Ureter (tissue), 1 donor: ENCODE data around the gene COL15A1. TPM values are rescaled to one million over a fixed set of nuclear protein-coding genes. Genes with fewer than 3 reads are reported as not detected.

Experiments used
- DNase-seq: peaks from one replicate; pipeline ENCODE4 v3.0.0-alpha.2; 2020; ENCODE audit warnings: low spot score
- total RNA-seq: library from RNA; stranded (reverse); gene quantifications from one replicate; pipeline ENCODE4 v1.2.4, GENCODE V29; 2023
- donor health status: DM: yes; HTN: yes; CAD: no.

The COL15A1 gene
- total RNA-seq, 1 donor from 2014 or later = 63.2 TPM

- no peak for DNase-seq
Observed at GRCh38 chr9:99056886-99057664, 113.4 kb downstream of the COL15A1 start.

- DNase-seq = no peak
Observed at GRCh38 chr9:99057665-99058625, 114.2 kb downstream of the COL15A1 start.

- DNase-seq = no peak
Observed at GRCh38 chr9:99058964-99059921, 115.5 kb downstream of the COL15A1 start.

- no peak for DNase-seq
Observed at GRCh38 chr9:99060621-99061020, 116.9 kb downstream of the COL15A1 start.

GRCh38 chr9:99062549-99062948, 118.8 kb downstream of the COL15A1 start:
- no peak for DNase-seq

GRCh38 chr9:99063522-99063921, 119.8 kb downstream of the COL15A1 start:
- DNase-seq = no peak

GRCh38 chr9:99066571-99066970, 122.9 kb downstream of the COL15A1 start:
- DNase-seq = no peak

GRCh38 chr9:99069075-99069474, 125.4 kb downstream of the COL15A1 start:
- no peak for DNase-seq

GRCh38 chr9:99069546-99069945, 125.8 kb downstream of the COL15A1 start:
- no peak for DNase-seq

- DNase-seq = no peak
Observed at GRCh38 chr9:99070681-99071080, 127.0 kb downstream of the COL15A1 start.

GRCh38 chr9:99071313-99072039, 127.8 kb downstream of the COL15A1 start:
- DNase-seq = no peak

- no peak for DNase-seq
Observed at GRCh38 chr9:99072040-99072394, 128.3 kb downstream of the COL15A1 start.

- no peak for DNase-seq
Observed at GRCh38 chr9:99073347-99073746, 129.6 kb downstream of the COL15A1 start.

GRCh38 chr9:99073985-99074901, 130.5 kb downstream of the COL15A1 start:
- no peak for DNase-seq

- no peak for DNase-seq
Observed at GRCh38 chr9:99074902-99075245, 131.2 kb downstream of the COL15A1 start.

- DNase-seq = no peak
Observed at GRCh38 chr9:99075246-99075912, 131.7 kb downstream of the COL15A1 start.

- DNase-seq = no peak
Observed at GRCh38 chr9:99076030-99076429, 132.3 kb downstream of the COL15A1 start.

GRCh38 chr9:99076483-99077171, 132.9 kb downstream of the COL15A1 start:
- DNase-seq = no peak

- DNase-seq = no peak
Observed at GRCh38 chr9:99078717-99079116, 135.0 kb downstream of the COL15A1 start.
